Fibroblast of lung (primary cell): Measurements from ENCODE around the gene MPZL2.

Source experiments
- EZH2 ChIP-seq: IDR thresholded peaks from 2 replicates; pipeline ENCODE4 v1.5.1; 2012; ENCODE audit warnings: low read length, control low read depth, mild to moderate bottlenecking; ENCODE audit errors: missing control alignments
- TF ChIP-seq, protein P1 (sequence below), 2 donors: IDR thresholded peaks in 1 of 2; conservative IDR thresholded peaks in 1 of 2; 1 replicate in 1 of 2; 2 replicates in 1 of 2; pipeline ENCODE4 v1.5.1; 2011 to 2012; ENCODE audit warnings: low read length in 2 of 2, control low read depth in 1 of 2, inconsistent platforms in 1 of 2, low read depth in 1 of 2, mild to moderate bottlenecking in 1 of 2

DNA sequence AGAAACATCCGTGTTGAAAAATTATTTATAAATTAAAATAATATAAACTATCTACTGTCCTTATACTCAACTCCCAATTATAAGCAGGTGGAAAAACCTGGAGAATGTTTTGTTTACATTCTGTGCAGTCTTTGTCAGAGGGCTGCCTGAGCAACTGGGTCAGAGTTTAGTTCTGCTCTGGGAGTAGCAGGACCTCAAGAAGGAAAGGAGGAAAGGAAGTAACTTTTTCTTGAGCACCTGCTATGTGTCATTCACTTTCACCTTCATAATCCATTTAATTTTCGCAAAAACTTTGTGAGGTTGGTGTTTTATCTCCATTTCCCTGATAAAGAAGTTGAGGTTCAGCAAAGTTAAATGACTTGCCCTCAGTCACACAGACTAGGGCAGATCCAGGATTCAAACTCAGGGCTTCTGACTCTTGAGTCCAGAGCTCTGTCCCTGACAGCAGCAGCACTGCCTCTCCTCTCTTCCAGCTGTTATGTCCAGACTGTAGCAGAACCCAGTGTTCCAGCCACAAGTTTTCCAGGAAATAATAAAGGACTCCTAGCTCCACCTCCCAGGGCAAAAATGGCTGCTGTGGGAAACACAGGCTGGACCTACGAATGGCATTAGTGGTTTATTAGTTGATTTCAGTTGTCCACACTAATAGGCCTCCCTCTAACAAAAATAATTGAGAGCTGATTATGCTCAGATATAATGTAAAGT is 46.8 kb upstream of the MPZL2 start:
- TF ChIP-seq, protein P1, sequence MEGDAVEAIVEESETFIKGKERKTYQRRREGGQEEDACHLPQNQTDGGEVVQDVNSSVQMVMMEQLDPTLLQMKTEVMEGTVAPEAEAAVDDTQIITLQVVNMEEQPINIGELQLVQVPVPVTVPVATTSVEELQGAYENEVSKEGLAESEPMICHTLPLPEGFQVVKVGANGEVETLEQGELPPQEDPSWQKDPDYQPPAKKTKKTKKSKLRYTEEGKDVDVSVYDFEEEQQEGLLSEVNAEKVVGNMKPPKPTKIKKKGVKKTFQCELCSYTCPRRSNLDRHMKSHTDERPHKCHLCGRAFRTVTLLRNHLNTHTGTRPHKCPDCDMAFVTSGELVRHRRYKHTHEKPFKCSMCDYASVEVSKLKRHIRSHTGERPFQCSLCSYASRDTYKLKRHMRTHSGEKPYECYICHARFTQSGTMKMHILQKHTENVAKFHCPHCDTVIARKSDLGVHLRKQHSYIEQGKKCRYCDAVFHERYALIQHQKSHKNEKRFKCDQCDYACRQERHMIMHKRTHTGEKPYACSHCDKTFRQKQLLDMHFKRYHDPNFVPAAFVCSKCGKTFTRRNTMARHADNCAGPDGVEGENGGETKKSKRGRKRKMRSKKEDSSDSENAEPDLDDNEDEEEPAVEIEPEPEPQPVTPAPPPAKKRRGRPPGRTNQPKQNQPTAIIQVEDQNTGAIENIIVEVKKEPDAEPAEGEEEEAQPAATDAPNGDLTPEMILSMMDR (conservative IDR thresholded peaks at IDR 0.05 in 1 of 2, IDR thresholded peaks at IDR 0.05 in 1 of 2; ENCODE audit: low read depth in 1 of 2, low read length in 2 of 2) = no peak
- TF ChIP-seq EZH2 = no peak
